ENCODE data around the gene GAB2. TPM values are rescaled to one million over a fixed set of nuclear protein-coding genes. Genes with fewer than 3 reads are reported as not detected.
"Not testable (repeated sequence)": the region's sequence is repeated elsewhere in the genome, so short reads cannot be mapped to it uniquely, and the experiment has no call there.

The GAB2 gene
- total RNA-seq, 1 donor from 2014 or later = 22.4 TPM

GRCh38 chr11:78181185-78181584 is 236.4 kb downstream of the GAB2 start:
- no peak overlapping the region for H3K4me3 Mint-ChIP-seq
- H3K36me3 Mint-ChIP-seq (ENCODE audit: low read depth) = peaks cover 20% of the 10 kb centered on the region
- no peak for TF ChIP-seq CTCF (IDR thresholded peaks at IDR 0.05)
- ChIA-PET CTCF (no interaction called here), POLR2A (no interaction called here)
- H3K4me1 Mint-ChIP-seq = no peaks in the 10 kb centered on the region
- intact Hi-C loops (cut with micrococcal nuclease) = no loop called here
- no peaks in the 10 kb centered on the region for H3K27me3 Mint-ChIP-seq
- H3K9me3 Mint-ChIP-seq = peaks cover 9% of the 10 kb centered on the region
- DNase-seq (no peak), ATAC-seq (ENCODE audit: low read depth) (no peak)
- H3K27ac Mint-ChIP-seq = no peak overlapping the region

- intact Hi-C loops (cut with micrococcal nuclease) = no loop called here
- no peak for DNase-seq
- ChIA-PET POLR2A (no interaction called here), CTCF (no interaction called here)
- Mint-ChIP-seq H3K36me3 (ENCODE audit: low read depth) (peaks cover 22% of the 10 kb centered on the region), H3K27ac (no peak overlapping the region), H3K27me3 (no peaks in the 10 kb centered on the region), H3K4me3 (no peak overlapping the region), H3K4me1 (no peaks in the 10 kb centered on the region), H3K9me3 (peaks cover 9% of the 10 kb centered on the region)
- ATAC-seq (ENCODE audit: low read depth) = no peak
- TF ChIP-seq CTCF (IDR thresholded peaks at IDR 0.05) = no peak
Measured at GRCh38 chr11:78180751-78181150, 236.9 kb downstream of the GAB2 start.

GRCh38 chr11:78179459-78180071 is 238.1 kb downstream of the GAB2 start:
- TF ChIP-seq CTCF (IDR thresholded peaks at IDR 0.05) = no peak
- Mint-ChIP-seq H3K9me3 (peaks cover 9% of the 10 kb centered on the region), H3K4me1 (no peaks in the 10 kb centered on the region), H3K36me3 (ENCODE audit: low read depth) (peaks cover 22% of the 10 kb centered on the region), H3K4me3 (no peak overlapping the region), H3K27ac (no peak overlapping the region), H3K27me3 (no peaks in the 10 kb centered on the region)
- DNase-seq = no peak
- no peak for ATAC-seq (ENCODE audit: low read depth)
- CTCF ChIA-PET = no interaction called here
- intact Hi-C loops (cut with micrococcal nuclease) = no loop called here
- POLR2A ChIA-PET = no interaction called here

- no peak overlapping the region for H3K27ac Mint-ChIP-seq
- H3K4me3 Mint-ChIP-seq = no peak overlapping the region
- POLR2A ChIA-PET = no interaction called here
- intact Hi-C loops (cut with micrococcal nuclease) = no loop called here
- no peaks in the 10 kb centered on the region for H3K4me1 Mint-ChIP-seq
- H3K27me3 Mint-ChIP-seq = no peaks in the 10 kb centered on the region
- peaks cover 9% of the 10 kb centered on the region for H3K9me3 Mint-ChIP-seq
- CTCF ChIA-PET = no interaction called here
- TF ChIP-seq CTCF (IDR thresholded peaks at IDR 0.05) = no peak
- peaks cover 35% of the 10 kb centered on the region for H3K36me3 Mint-ChIP-seq (ENCODE audit: low read depth)
- no peak for DNase-seq
- ATAC-seq (ENCODE audit: low read depth) = no peak
Measured at GRCh38 chr11:78177216-78177615, 240.4 kb downstream of the GAB2 start.

GRCh38 chr11:78176605-78177141 is 240.9 kb downstream of the GAB2 start:
- TF ChIP-seq CTCF (IDR thresholded peaks at IDR 0.05) = no peak
- DNase-seq (no peak), ATAC-seq (ENCODE audit: low read depth) (no peak)
- H3K36me3 Mint-ChIP-seq (ENCODE audit: low read depth) = peaks cover 34% of the 10 kb centered on the region
- no peaks in the 10 kb centered on the region for H3K4me1 Mint-ChIP-seq
- ChIA-PET CTCF (no interaction called here), POLR2A (no interaction called here)
- no peak overlapping the region for H3K27ac Mint-ChIP-seq
- intact Hi-C loops (cut with micrococcal nuclease) = no loop called here
- peaks cover 9% of the 10 kb centered on the region for H3K9me3 Mint-ChIP-seq
- no peak overlapping the region for H3K4me3 Mint-ChIP-seq
- no peaks in the 10 kb centered on the region for H3K27me3 Mint-ChIP-seq

GRCh38 chr11:78175862-78176261 is 241.8 kb downstream of the GAB2 start:
- CTCF ChIA-PET; POLR2A ChIA-PET; H3K4me1 Mint-ChIP-seq; H3K27ac Mint-ChIP-seq; H3K27me3 Mint-ChIP-seq; ATAC-seq (ENCODE audit: low read depth); DNase-seq; H3K4me3 Mint-ChIP-seq; H3K9me3 Mint-ChIP-seq; intact Hi-C loops (cut with micrococcal nuclease): not testable (repeated sequence)
- H3K36me3 Mint-ChIP-seq (ENCODE audit: low read depth) = peaks cover 29% of the 10 kb centered on the region
